Body of pancreas (tissue), 4 donors: ENCODE results near the gene GANAB.

Source experiments
- POLR2A ChIP-seq, 3 donors: fragments of 450-650 bp; IDR thresholded peaks; one replicate each; pipeline ENCODE4 v1.6.1; 2016; ENCODE audit warnings: antibody characterized with exemption in 3 of 3, mild to moderate bottlenecking in 2 of 3
- TF ChIP-seq, protein P1 (sequence below), 7 experiments: fragments of 450-650 bp in 4 of 7; fragments of 200-600 bp in 3 of 7; sonication (generic) in 3 of 7; IDR thresholded peaks; one replicate each; pipeline ENCODE4 v1.5.1; 2016 to 2019; ENCODE audit warnings: antibody characterized with exemption in 7 of 7

GRCh38 chr11:62678433-62678769 lies 32.0 kb upstream of the GANAB start:
- TF ChIP-seq, protein P1, sequence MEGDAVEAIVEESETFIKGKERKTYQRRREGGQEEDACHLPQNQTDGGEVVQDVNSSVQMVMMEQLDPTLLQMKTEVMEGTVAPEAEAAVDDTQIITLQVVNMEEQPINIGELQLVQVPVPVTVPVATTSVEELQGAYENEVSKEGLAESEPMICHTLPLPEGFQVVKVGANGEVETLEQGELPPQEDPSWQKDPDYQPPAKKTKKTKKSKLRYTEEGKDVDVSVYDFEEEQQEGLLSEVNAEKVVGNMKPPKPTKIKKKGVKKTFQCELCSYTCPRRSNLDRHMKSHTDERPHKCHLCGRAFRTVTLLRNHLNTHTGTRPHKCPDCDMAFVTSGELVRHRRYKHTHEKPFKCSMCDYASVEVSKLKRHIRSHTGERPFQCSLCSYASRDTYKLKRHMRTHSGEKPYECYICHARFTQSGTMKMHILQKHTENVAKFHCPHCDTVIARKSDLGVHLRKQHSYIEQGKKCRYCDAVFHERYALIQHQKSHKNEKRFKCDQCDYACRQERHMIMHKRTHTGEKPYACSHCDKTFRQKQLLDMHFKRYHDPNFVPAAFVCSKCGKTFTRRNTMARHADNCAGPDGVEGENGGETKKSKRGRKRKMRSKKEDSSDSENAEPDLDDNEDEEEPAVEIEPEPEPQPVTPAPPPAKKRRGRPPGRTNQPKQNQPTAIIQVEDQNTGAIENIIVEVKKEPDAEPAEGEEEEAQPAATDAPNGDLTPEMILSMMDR (IDR thresholded peaks at IDR 0.05): no peak
- no peak for TF ChIP-seq POLR2A (IDR thresholded peaks at IDR 0.05)
